Right kidney (tissue), 9 donors: ENCODE results near the gene SCGB1D2.
"Not testable (repeated sequence)": the region's sequence is repeated elsewhere in the genome, so short reads cannot be mapped to it uniquely, and the experiment has no call there.

Experiments
- DNase-seq: peaks from one replicate; pipeline ENCODE4 v3.0.0-alpha.2; 2016
- long read RNA-seq, 8 donors: transcript quantifications; one replicate each; lab custom pipeline, GENCODE V29; 2026

The SCGB1D2 gene
- long read RNA-seq, donor 1, partial matches to known transcripts, result 0 of 4 reads
- long read RNA-seq, donor 1, other reads (novel, unspliced or antisense), result 0 of 4 reads
- long read RNA-seq, donor 2, transcript SCGB1D2-201 (3 exons, 480 nt), result major isoform, 5 of 5 reads
- long read RNA-seq, donor 2, partial matches to known transcripts, result 0 of 5 reads
- long read RNA-seq, donor 2, other reads (novel, unspliced or antisense), result 0 of 5 reads
- long read RNA-seq, donor 3, partial matches to known transcripts, result 0 of 1 reads
- long read RNA-seq, donor 3, other reads (novel, unspliced or antisense), result 0 of 1 reads
- long read RNA-seq, donor 4, partial matches to known transcripts, result 0 of 3 reads
- long read RNA-seq, donor 4, other reads (novel, unspliced or antisense), result 0 of 3 reads
- long read RNA-seq, donor 5, partial matches to known transcripts, result 0 of 1 reads
- long read RNA-seq, donor 5, other reads (novel, unspliced or antisense), result 0 of 1 reads
- long read RNA-seq, donor 6, partial matches to known transcripts, result 0 of 3 reads
- long read RNA-seq, donor 6, other reads (novel, unspliced or antisense), result 0 of 3 reads
- long read RNA-seq, donor 7, partial matches to known transcripts, result 0 of 2 reads
- long read RNA-seq, donor 7, other reads (novel, unspliced or antisense), result 0 of 2 reads
- long read RNA-seq, donor 8, transcript SCGB1D2-201 (3 exons, 480 nt), result major isoform, 6 of 6 reads
- long read RNA-seq, donor 8, partial matches to known transcripts, result 0 of 6 reads
- long read RNA-seq, donor 8, other reads (novel, unspliced or antisense), result 0 of 6 reads

DNA sequence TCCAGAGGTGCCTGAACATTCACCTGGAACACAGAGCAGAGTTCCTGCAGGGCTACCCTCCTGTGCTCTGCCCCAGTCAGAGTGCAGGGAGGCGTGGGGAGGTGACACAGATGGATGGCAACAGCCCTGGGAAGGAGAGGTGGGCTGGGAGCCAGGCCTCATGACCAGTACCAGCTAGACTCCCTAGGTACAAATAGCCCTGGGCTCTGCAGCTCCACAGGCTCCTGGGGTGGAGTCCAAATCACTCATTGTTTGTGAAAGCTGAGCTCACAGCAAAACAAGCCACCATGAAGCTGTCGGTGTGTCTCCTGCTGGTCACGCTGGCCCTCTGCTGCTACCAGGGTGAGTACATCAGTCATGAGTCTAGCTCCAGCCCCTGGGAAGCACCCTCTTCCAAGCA is at the start of gene SCGB1D2:
SCGB1D2 (plus strand) TSS at position 219 of the 400 bp plus-strand sequence; CDS start at position 288, 69 bp downstream.
- DNase-seq, result no peak

- DNase-seq, result no peak
Observed at GRCh38 chr11:62193952-62194351, 48.1 kb upstream of the SCGB1D2 start.

DNA sequence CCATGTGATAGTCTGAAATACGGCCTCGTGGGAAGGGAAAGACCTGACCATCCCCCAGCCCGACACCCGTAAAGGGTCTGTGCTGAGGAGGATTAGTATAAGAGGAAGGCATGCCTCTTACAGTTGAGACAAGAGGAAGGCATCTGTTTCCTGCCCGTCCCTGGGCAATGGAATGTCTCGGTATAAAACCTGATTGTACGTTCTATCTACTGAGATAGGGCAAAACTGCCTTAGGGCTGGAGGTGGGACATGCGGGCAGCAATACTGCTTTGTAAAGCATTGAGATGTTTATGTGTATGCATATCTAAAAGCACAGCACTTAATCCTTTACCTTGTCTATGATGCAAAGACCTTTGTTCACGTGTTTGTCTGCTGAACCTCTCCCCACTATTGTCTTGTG is 47.0 kb upstream of the SCGB1D2 start:
- DNase-seq, result not testable (repeated sequence)

DNA sequence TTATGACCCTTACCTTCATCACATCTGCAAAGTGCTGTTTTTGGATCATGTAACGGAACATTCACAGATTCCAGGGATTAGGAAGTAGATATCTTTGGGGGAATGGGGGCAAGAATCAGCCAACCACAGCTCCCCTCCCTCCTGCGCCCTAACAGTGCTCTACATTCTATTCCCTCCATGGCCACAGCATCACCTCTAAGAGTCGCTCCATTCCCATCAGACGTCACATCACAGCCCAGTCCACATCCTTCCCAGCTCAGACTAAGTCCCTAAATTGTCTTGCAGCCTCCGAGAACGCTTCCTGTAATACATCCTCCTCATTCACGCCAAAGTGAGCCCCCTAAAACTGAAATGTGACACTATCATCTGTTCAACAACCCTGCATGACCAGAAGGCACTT is 46.1 kb upstream of the SCGB1D2 start:
- DNase-seq, result no peak

- not testable (repeated sequence) for DNase-seq
Observed at GRCh38 chr11:62197400-62197799, 44.6 kb upstream of the SCGB1D2 start.

- no peak for DNase-seq
Observed at GRCh38 chr11:62201376-62201775, 40.7 kb upstream of the SCGB1D2 start.

GRCh38 chr11:62202910-62203309 is 39.1 kb upstream of the SCGB1D2 start:
- no peak for DNase-seq

DNA sequence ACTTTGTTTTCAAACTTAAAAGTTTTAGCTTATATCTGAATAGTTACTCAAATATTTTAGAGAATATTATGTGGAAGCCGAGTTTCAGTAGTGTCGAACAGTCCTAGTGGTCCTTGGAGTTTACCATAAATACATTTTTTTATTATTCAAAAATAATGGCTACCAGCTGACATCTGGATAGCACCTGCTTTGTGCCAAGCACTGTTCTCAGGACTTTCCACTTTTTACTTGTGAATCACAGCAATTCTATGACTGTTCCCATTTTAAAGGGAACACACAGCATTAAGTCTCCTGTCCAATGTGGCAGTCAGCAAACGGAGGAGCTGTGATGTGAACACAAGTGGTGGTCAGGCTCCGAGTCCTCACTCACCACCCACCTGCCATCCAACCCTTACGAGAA is 37.6 kb upstream of the SCGB1D2 start:
- DNase-seq, result no peak

GRCh38 chr11:62205441-62205840 is 36.6 kb upstream of the SCGB1D2 start:
- DNase-seq, result no peak

DNA sequence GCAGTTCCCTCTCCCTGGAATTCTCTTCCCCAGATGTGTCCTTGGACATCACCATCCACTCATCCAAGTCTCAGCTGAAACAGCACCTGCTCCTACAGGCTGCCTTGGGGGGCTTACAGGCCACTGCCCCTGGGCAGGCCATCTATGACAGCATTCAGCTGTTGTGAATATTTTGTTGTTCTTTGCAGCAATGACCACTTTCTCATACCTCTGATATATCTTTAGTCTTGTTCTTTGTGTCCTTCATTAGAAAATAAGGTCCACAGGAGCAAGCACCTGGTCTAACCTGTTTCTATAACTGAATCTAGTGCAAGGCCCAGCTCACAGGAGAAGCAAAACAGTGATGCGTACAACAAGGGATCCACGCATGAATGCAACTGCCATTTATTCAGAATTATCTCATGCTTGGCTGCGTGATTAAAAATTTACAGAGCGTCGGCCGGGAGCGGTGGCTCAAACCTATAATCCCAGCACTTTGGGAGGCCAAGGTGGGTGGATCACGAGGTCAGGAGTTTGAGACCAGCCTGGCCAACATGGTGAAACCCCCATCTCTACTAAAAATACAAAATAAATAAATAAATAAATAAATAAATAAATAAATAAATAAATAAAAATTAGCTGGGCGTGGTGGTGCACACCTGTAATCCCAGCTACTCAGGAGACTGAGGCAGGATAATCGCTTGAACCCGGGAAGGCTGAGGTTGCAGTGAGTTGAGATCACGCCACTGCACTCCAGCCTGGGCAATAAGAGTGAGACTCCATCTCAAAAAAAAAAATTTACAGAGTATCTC is 35.6 kb upstream of the SCGB1D2 start:
- peak; percentile 12 for DNase-seq

GRCh38 chr11:62208785-62209144 is 33.3 kb upstream of the SCGB1D2 start:
- DNase-seq, result no peak

DNA sequence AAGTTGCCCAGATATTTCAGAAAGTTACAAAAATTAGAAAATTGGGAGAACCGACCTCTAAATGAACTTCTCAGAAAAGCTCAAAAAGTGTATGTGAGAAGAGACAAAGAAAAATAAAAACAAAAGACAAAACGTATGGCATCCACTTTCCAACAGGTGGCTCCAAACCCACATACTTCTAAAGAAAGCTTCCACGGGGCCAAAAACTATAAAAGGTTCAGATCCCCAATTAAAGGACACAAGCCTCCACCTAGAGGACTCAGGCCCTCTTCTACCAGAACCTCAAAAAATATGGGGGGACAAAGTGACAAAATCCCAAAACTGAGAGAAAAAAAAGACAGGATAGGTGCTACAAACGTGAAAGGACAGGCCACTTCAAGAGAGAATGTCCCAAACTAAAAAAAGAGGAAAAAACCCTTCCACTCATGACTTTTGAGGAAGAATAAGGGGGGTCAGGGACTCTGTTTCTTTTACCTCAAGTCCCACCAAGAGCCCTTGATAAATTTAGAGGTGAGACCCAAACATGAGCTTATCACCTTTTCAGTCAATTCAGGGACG is 24.8 kb upstream of the SCGB1D2 start:
- DNase-seq, result no peak

DNA sequence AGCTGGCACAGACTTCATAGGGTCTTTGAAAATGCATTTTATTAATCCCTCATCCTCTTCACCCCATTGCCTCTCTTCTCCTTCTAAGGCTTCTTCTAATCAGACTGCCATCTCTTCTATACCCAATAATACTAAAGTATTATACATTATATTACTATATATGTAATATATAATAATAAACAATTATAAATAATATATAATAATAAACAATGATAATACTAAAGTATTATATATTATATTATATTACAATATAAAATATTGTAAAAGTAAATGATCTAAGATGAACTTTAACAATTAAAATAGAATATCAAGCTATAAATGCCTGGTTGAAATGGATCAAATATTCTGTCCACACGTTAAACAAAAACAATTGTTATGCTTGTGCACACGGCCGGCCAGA is 20.5 kb upstream of the SCGB1D2 start:
- no peak for DNase-seq

DNA sequence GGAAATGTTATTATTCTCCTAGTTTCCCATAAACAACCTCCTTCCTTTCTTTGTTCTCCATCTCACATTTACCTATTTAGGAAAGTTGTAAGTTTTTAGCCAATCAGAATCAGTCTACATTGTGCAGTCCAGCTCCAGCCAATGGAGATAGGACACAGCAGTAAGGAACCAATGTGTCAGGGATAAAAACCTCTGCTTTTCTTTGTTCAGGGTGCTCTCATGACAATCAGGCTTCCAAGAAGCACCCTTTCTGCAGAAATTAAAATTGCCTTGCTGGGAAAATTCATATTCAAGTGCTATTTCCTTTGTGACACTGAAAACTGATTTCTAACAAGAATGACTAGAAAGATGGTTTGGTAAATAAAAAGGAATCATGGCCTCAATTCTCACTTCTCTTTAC is 18.9 kb upstream of the SCGB1D2 start:
- DNase-seq, result no peak

GRCh38 chr11:62233730-62234129 is 8.3 kb upstream of the SCGB1D2 start:
- DNase-seq, result no peak

DNA sequence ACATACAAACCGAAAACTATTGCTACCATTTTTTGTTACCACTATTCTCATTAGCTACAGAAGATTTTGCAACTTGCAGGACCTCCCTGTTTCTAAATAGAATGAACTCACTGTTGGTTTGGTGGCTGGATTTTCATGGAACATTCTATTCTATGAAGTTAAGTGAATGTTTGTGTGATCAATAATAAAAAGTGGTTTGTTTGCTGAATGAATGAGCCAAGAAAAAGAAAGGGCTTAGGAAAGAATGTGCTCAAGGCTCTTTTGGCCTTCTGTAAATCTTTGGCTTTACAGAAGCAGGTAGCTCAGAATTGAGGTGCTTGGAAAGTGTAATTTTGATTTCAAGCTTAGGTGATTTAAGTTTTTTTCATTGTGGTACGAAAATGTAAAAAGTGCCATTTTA is 5.9 kb upstream of the SCGB1D2 start:
- DNase-seq, result no peak

- DNase-seq, result no peak
Observed at GRCh38 chr11:62237499-62237898, 4.5 kb upstream of the SCGB1D2 start.

- DNase-seq, result no peak
Observed at GRCh38 chr11:62238151-62238550, 3.9 kb upstream of the SCGB1D2 start.

GRCh38 chr11:62241095-62241494 is 944 bp upstream of the SCGB1D2 start:
- DNase-seq, result no peak

GRCh38 chr11:62245271-62245753 is 3.3 kb downstream of the SCGB1D2 start:
- peak; percentile 34 for DNase-seq

- DNase-seq, result no peak
Observed at GRCh38 chr11:62251698-62252097, 9.7 kb downstream of the SCGB1D2 start.

DNA sequence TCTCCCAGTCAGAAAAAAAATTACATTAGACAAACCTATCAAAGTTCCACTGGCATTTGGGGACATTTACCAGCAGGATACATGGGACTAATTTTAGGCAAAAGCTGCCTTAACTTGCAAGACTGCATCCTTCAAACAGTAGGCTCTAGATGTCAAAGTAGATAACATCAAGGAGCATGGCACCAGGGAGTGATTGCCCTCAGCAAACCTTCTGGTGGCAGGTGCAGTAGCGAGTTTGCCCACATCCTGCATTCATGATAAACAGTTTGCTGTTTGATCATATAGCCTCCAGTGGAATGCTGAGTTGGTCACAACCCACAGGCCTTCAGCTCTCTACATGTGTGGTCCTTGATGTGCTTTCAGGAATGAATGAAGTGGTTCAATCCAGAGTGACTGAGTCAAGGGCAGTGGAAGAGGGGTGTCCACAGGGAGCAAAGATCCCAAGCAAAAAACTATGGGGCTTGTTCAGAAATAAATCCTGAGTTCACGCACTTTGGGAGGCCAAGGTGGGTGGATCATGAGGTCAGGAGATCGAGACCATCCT is 12.0 kb downstream of the SCGB1D2 start:
- no peak for DNase-seq
